Pancreas (tissue), 10 donors: ENCODE data around the gene GPX7. TPM values are rescaled to one million over a fixed set of nuclear protein-coding genes. Genes with fewer than 3 reads are reported as not detected.

Experiments
- ATAC-seq, 4 donors: fragments of 200-7000 bp; cut with Tn5 transposase; one replicate each; pipeline versions ENCODE4 v1.8.0 to v1.9.1; 2020; ENCODE audit warnings: mild to moderate bottlenecking in 4 of 4, moderate library complexity in 4 of 4
- DNase-seq, 6 donors: peaks; one replicate each; pipeline ENCODE4 v3.0.0-alpha.2; 2020
- FAIRE-seq: peaks from 2 replicates; lab custom pipeline; 2012; peaks lifted over from hg19 to GRCh38; lab: Jason Lieb, UNC
- H3K27ac ChIP-seq, 4 donors: fragments of 200-600 bp; sonication (generic); 1 replicate in 3 of 4; 2 replicates in 1 of 4; pipeline versions ENCODE4 v1.5.0 to v1.8.0; 2020
- H3K27me3 ChIP-seq, 4 donors: fragments of 200-600 bp; one replicate each; pipeline ENCODE4 v1.8.0; 2021
- H3K36me3 ChIP-seq, 3 donors: fragments of 200-600 bp; sonication (generic) in 1 of 3; one replicate each; pipeline versions ENCODE4 v1.5.0 to v1.8.0; 2020 to 2021
- H3K4me1 ChIP-seq, 3 donors: fragments of 200-600 bp; one replicate each; pipeline ENCODE4 v1.8.0; 2021
- H3K4me3 ChIP-seq, 4 donors: fragments of 200-600 bp; sonication (generic) in 2 of 4; one replicate each; pipeline versions ENCODE4 v1.5.0 to v1.8.0; 2020 to 2021
- H3K9me3 ChIP-seq, 4 donors: fragments of 200-600 bp; one replicate each; pipeline ENCODE4 v1.8.0; 2021
- CTCF ChIP-seq, 4 donors: fragments of 200-600 bp; sonication (generic) in 3 of 4; IDR thresholded peaks; one replicate each; pipeline versions ENCODE4 v1.5.0 to v1.8.0; 2021; ENCODE audit warnings: antibody characterized with exemption in 4 of 4
- WGBS, 2 donors: extraction: QIAGEN DNeasy Blood & Tissue Kit; methylation state at CpG; one replicate each; pipeline ENCODE4 v1.1.7; 2013; 5-methylcytosine and 5-hydroxymethylcytosine counted together
- intact Hi-C, 3 donors: fragments of 100-400 bp; cut with DNase I; formaldehyde crosslinking; loops; one replicate each; pipeline versions ENCODE4 v1.11.1 to v1.14.2; 2022
- polyA plus RNA-seq, 2 donors: library from polyadenylated mRNA; stranded (reverse); fragments of 200-250 nt; gene quantifications; one replicate each; pipeline ENCODE4 v1.2.3, GENCODE V29; 2013
- total RNA-seq, 6 donors: library from RNA; stranded (reverse); fragmentation: NEBNext Ultra II Directional in 4 of 6; extraction: Animal tissue kit (Norgen Biotek cat#: 25700) in 4 of 6; gene quantifications; one replicate each; pipeline versions ENCODE4 v1.2.1 to v1.2.4, GENCODE V29; 2021 to 2023
- donor health status: healthy with polysubstance abuse.
- donor health status: DM: no; HTN: no; CAD: no; lungs with moderate emphysema.
- donor health status: DM: no; HTN: no; CAD: no.
- donor health status: control.
- donor health status: control.
- donor health status: Bipolar disorder and iron deficiency.
- donor health status: DM: yes; HTN: yes; CAD: no.
- donor health status: DM: no; HTN: no; CAD: no.
- donor health status: DM: no; HTN: no; CAD: no.
- donor health status: DM: yes; HTN: yes; CAD: no.

GPX7 gene
- total and polyA plus RNA-seq, 8 donors, result 3.4 to 14.6 (median 9.0) TPM

DNA sequence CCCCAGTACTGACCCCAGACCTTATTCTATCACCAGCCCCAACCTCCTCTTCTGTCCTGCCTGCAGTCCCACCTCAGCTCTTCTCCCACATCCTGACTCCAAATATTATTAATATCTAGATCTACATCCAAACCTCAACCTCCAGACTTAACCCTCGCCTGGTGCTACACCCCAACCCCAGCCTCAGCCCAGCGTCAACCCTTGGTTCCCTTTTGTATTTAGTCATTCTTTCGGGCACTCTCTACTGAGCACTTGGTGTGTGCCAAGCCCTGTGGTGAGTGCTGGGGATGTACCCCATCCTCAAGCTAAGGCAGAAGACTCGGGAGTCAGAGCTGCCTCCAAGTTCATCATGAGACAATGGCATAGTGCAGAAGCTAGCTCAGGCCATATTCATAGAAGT lies 31.9 kb downstream of the GPX7 start:
- DNase-seq (no peak), FAIRE-seq (no peak), ATAC-seq (no peak)
- H3K36me3 ChIP-seq, result no peaks in the 10 kb centered on the region
- H3K27ac ChIP-seq, result no peak overlapping the region
- peaks cover 0 to 4% (median 0%) of the 10 kb centered on the region in 3 donors for H3K4me1 ChIP-seq
- 87 to 92% methylated on average over 4 of the region's 4 CpGs for WGBS, 2 donors
- H3K4me3 ChIP-seq, result no peak overlapping the region
- intact Hi-C loops, result no loop called here
- TF ChIP-seq CTCF (IDR thresholded peaks at IDR 0.05), result no peak
- H3K9me3 ChIP-seq, result no peaks in the 10 kb centered on the region
- peaks cover 0 to 5% (median 0%) of the 10 kb centered on the region in 4 donors for H3K27me3 ChIP-seq

- Histone ChIP-seq H3K9me3 (no peaks in the 10 kb centered on the region), H3K36me3 (no peaks in the 10 kb centered on the region), H3K4me3 (no peak overlapping the region), H3K27ac (no peak overlapping the region), H3K27me3 (peaks cover 0 to 5% (median 0%) of the 10 kb centered on the region in 4 donors), H3K4me1 (peaks cover 0 to 4% (median 0%) of the 10 kb centered on the region in 3 donors)
- DNase-seq (no peak), FAIRE-seq (no peak), ATAC-seq (no peak)
- no peak for TF ChIP-seq CTCF (IDR thresholded peaks at IDR 0.05)
- intact Hi-C loops, result no loop called here
- 52 to 56% methylated on average over 4 of the region's 4 CpGs for WGBS, 2 donors
These were observed 33.3 kb downstream of the GPX7 start for GRCh38 chr1:52635321-52636089.

DNA sequence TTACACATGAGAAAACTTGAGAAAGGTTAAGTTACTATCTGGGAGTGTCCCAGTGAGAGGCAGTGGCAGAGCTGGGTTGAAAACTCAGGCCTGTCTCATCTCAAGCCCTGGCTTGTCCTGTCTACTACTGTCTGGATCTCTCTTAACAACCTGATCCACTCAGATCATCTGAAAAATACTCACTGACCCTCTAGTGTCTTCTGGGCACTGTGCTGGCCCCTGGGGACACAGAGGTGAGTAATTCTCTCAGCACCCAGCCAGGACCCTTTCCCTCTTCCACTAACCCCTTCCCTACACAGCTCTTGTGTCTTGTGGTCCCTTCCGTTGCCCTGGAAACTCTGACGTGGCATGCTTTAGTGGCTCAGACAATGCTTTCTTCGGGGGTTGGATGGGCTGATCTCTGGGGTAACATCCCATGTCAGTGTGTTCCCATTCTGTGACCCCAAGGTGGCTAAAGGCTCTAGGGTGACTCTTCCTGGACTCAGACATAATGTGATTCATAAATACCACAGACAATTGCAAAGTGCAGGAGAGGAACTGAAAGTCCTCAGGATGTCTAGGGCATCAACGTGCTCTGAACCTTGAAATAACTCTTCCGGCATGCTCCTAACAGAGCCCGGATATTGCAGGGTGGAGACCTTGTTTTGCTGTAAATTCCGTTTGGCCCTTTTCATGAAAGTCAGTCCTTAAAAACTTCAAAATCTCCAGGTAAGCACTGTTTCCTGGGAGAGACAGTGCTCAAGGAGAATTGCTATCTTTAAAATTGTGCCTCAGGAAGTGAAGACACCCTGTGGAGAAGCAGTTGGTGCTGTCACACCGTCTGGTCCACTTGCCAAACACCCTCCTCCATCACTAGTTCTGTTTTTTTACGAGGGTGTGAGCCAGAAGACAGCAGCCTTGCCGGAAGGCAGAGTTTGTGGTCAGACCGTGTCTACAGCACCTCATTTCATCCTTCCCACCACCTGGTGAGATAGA lies 34.8 kb downstream of the GPX7 start:
- FAIRE-seq (no peak), ATAC-seq (peak in 2 of 4 donors; percentile 35 to 45), DNase-seq (no peak)
- peaks cover 0 to 5% (median 0%) of the 10 kb centered on the region in 4 donors for H3K27me3 ChIP-seq
- H3K4me3 ChIP-seq, result no peak overlapping the region
- no peak for TF ChIP-seq CTCF (IDR thresholded peaks at IDR 0.05)
- H3K36me3 ChIP-seq, result no peaks in the 10 kb centered on the region
- intact Hi-C loops, result no loop called here
- peaks cover 0 to 4% (median 0%) of the 10 kb centered on the region in 3 donors for H3K4me1 ChIP-seq
- WGBS, 2 donors, result 68 to 75% methylated on average over 11 of the region's 11 CpGs
- H3K27ac ChIP-seq, result peak overlapping the region in 1 of 4 donors; percentile 41
- H3K9me3 ChIP-seq, result no peaks in the 10 kb centered on the region

DNA sequence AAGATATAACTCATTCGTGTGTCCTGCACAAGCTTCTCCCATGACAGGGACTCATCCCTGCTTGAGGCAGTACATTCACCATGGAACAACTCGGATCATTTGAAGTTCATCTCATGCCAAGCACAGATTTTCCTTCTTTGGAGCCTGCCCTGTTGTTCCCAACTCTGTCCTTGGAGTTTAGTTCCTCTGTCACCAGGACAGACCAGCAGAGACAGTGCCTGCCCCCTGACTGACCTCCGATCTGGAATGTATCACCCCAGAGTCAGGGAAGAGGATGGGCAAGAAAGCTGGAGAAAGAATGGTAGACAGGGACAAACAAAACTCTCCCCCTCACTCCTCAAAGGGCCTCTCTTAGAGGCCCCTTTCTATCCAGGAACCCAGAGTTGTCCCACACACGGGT lies 35.8 kb downstream of the GPX7 start:
- DNase-seq, result no peak

More for the DNA sequence above, 35.8 kb downstream of the GPX7 start:
- Histone ChIP-seq H3K9me3 (no peaks in the 10 kb centered on the region), H3K4me3 (no peak overlapping the region), H3K36me3 (no peaks in the 10 kb centered on the region), H3K4me1 (peaks cover 0 to 4% (median 0%) of the 10 kb centered on the region in 3 donors), H3K27me3 (peaks cover 0 to 1% (median 0%) of the 10 kb centered on the region in 4 donors), H3K27ac (no peak overlapping the region)
- ATAC-seq (no peak), FAIRE-seq (no peak)
- TF ChIP-seq CTCF (IDR thresholded peaks at IDR 0.05), result no peak
- intact Hi-C loops, result no loop called here
- WGBS, 2 donors, result 76 to 77% methylated on average over 4 of the region's 4 CpGs
